HG02938 (cell line): ENCODE measurements around the gene CHN2.

Experiments
- ATAC-seq: cut with Tn5 transposase; IDR thresholded peaks from one replicate; pipeline ENCODE4 v1.9.1; 2021; ENCODE audit warnings: mild to moderate bottlenecking, moderate library complexity; ENCODE audit not compliant: unreplicated experiment

The CHN2 gene

DNA sequence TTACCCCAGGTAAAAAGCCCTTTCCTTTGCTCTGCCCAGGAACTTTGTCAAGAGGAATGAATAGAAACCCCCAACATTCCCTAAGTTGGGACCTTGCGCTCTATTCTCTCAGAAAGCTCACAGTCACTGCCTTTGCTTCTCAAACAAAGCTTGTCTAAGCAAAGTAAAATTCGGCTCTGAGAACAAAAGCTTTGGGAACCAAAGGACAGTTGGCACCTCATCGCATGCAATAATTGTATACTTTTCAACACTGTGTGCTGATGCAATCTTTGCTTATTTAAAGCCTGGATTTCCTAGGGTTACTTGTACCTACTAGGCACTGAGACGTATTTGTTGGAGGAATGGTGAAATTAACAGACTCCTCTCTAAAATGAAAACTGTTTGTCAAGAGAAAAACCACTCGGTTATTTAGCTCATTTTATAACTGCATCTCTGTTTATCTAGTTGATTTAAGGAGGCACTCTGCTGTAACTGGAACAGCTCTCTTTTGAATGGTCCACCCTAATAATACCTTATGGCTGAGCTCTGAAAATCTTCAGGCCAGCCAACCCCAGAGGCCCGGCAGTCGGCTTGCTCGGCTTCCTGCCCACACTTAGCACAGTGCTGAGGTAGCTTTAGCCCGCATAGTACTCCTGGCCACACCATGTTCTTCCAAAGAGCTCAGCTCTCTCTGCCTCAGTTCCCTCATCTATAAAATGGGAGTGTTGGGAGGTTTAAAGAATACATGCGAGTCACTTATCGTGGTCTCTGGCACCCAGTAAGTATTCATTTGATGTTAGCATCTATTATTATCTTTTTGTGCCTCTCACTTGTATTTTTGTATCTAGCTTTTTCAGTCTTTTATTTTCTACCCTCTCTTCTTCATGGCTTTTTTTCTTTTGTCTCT is 288.9 kb downstream of the CHN2 start:
- no peak for ATAC-seq

- ATAC-seq, result no peak
These were observed 289.7 kb downstream of the CHN2 start for GRCh38 chr7:29484280-29484679.

- ATAC-seq, result no peak
These were observed 291.0 kb downstream of the CHN2 start for GRCh38 chr7:29485339-29486190.

DNA sequence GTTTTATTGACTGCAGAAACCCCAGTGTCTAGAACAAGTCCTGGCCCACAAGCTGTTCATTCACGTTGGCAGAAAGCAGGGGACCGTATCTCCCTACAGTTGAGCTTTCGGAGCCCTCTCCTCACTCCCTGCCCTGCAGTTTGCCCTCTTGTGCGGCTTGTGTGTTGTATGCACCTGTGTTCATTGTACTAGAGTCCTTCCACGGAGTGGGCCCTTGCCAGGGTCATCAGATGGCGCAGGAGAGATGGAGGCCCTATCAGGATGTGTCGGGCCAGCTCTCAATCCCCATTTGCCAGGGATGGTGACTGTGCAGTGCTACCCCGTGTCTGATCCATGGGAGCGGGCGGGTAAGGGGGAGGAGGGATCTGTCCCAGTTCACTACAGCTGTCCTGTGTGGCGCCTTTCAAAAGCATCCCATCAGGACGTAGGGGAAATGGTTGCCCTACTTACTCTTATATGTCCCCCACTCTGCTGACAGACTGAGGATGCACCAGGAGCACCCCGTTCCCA is 291.7 kb downstream of the CHN2 start:
- no peak for ATAC-seq

GRCh38 chr7:29487424-29487823 is 292.8 kb downstream of the CHN2 start:
- ATAC-seq, result no peak

DNA sequence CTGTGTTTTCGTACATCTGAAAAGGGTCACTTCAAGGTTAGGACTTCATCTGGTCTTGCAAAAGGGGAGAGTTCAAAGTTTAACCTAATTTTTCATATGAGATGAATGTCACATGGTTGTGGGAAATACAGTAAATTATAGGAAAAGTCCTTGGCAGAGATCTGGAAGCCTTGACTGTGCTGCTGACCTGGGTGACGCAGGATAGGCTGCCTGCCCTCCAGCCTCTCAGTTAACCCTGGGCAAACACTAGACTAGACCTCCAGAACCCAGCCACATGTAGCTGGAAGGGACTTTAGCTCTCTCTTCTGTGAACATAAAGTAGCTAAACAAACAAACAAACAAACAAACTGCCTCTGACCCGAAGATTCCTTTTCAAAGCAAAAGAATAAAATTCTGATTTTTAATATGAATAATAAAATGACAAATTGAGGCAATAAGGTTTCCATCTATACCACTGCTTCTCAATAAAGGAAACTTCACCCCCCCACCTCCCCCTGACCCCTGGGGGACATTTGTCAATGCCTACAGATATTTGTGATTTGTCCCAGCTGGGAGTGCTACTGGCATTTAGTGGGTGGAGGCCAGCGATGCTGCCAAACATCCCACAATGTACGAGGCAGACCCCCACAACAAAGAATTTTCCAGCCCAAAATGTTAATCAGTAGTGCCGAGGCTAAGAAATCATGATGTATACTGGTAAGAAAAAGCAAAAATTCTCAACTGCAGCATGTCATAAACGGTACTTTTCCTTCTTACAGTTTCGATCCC is 293.8 kb downstream of the CHN2 start:
- ATAC-seq, result no peak

DNA sequence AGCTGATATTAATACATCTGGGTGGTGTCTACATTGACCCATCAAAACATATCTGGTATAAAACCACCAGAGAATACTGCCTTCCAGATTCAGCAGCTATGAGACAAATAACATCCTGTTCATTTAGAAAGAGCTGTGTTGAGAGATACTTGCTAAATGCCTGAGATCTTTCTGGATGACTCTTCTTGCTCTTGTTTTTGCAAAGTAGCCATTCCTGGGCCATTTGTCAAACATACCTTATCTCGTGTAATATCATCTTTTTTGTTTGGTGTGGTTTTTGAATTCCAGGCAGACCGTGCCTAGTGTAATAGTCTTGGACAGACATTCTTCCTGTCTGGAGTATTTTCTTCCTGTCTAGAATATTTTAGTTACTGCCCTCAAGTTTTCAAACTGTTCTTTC is 294.4 kb downstream of the CHN2 start:
- ATAC-seq, result no peak

GRCh38 chr7:29490094-29490607 is 295.6 kb downstream of the CHN2 start:
- ATAC-seq, result no peak

GRCh38 chr7:29494350-29494749 is 299.8 kb downstream of the CHN2 start:
- no peak for ATAC-seq

GRCh38 chr7:29495653-29496052 is 301.1 kb downstream of the CHN2 start:
- no peak for ATAC-seq

DNA sequence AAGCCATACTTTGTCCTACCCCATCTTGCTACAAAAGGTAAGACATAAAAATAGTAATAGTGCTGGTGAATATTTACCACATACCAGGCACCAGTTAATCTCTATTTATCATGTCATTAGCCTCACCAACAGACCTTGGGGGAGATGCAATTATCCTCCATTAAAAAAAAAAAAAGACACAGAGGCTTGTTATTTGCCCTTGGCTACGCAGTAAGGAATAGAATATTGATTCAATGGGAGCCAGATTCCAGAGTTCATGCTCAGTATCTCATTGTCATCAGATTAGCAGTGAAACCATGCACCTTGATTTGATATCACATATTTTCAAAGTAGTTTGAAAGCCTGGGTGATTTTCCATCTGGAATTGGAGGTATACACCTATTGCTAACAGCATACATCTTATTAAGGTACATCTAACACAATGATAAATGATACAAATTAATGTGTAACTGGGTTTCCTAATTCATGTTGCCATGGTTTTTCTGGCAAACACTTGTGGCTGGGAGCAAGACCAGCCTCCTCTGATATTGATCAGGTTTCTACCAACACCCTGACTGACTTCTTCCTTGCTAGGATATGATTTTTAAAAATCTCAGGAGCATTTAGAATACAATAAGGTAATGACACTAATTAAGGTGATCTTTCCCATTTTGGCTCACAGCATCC is 301.9 kb downstream of the CHN2 start:
- ATAC-seq, result no peak

- no peak for ATAC-seq
These were observed 305.4 kb downstream of the CHN2 start for GRCh38 chr7:29499932-29500331.

DNA sequence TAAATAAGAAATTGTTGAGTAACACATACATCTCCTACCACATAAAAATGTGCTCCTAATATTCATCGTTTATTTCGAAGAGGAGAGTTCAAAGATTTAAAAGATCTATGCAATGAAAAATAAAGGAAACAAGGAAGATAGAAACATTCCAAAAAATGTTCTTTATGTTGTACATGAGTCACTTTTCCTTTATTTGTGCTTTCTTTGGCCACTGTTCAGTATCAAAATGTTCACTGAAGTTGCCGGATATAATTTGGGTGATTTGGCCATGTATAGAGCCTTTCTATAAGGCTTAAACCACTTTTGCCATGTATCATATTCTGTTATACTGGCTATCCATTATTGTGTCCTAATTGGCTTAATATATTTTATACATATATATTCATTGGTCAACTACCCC is 306.1 kb downstream of the CHN2 start:
- no peak for ATAC-seq

- ATAC-seq, result no peak
These were observed 307.6 kb downstream of the CHN2 start for GRCh38 chr7:29502133-29502532.

GRCh38 chr7:29505931-29506330 is 311.4 kb downstream of the CHN2 start:
- ATAC-seq, result no peak

- no peak for ATAC-seq
These were observed 314.0 kb downstream of the CHN2 start for GRCh38 chr7:29508608-29509007.

- ATAC-seq, result no peak
These were observed 315.5 kb downstream of the CHN2 start for GRCh38 chr7:29510028-29510427.

DNA sequence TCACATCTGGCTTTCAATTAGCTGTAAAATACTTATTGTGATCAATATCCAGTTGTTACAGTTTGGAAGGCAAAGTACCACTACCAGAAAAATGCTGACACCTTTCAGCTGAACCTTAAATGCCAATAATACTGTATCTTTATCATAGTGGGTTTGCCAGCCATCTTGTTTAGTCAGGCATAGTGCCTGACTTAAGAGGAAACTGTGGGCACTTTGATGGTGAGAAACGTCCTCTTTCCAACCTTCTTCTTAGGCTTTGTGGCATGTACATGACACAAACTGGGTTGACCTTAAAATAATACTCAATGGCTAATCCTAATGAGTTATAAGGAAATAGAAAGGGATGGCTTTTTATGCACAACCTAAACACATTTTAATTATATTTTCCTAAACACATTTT is 316.8 kb downstream of the CHN2 start:
- ATAC-seq, result no peak

GRCh38 chr7:29511851-29512250 is 317.3 kb downstream of the CHN2 start:
- ATAC-seq, result no peak

GRCh38 chr7:29516491-29516890 is 321.9 kb downstream of the CHN2 start:
- no peak for ATAC-seq
